Liver (tissue), 9 donors: ENCODE data around the gene PLCD3. TPM values are rescaled to one million over a fixed set of nuclear protein-coding genes. Genes with fewer than 3 reads are reported as not detected.

Experiments
- DNase-seq: peaks from one replicate; pipeline ENCODE4 v3.0.0-alpha.2; 2017; ENCODE audit warnings: low spot score
- H3K27ac ChIP-seq, 2 donors: one replicate each; pipeline ENCODE4 v1.7.0; 2013; ENCODE audit warnings: inconsistent platforms in 2 of 2, low read length in 2 of 2, control low read depth in 1 of 2, low read depth in 1 of 2, mild to moderate bottlenecking in 1 of 2
- H3K27me3 ChIP-seq, 4 donors: one replicate each; pipeline versions ENCODE4 v1.6.1 to v1.7.0; 2013; ENCODE audit warnings: low read length in 3 of 4, inconsistent platforms in 1 of 4, mild to moderate bottlenecking in 1 of 4, moderate library complexity in 1 of 4; ENCODE audit not compliant: control insufficient read depth in 4 of 4, insufficient read depth in 4 of 4
- H3K36me3 ChIP-seq, 4 donors: one replicate each; pipeline versions ENCODE4 v1.6.1 to v1.7.0; 2013; ENCODE audit warnings: low read length in 3 of 4, mild to moderate bottlenecking in 3 of 4, low read depth in 1 of 4, moderate library complexity in 1 of 4; ENCODE audit not compliant: control insufficient read depth in 4 of 4, insufficient read depth in 3 of 4
- H3K4me1 ChIP-seq, 4 donors: one replicate each; pipeline versions ENCODE4 v1.6.1 to v1.7.0; 2013; ENCODE audit warnings: low read length in 3 of 4, mild to moderate bottlenecking in 3 of 4, moderate library complexity in 1 of 4; ENCODE audit not compliant: control insufficient read depth in 4 of 4, insufficient read depth in 4 of 4
- H3K4me3 ChIP-seq, 3 donors: one replicate each; pipeline versions ENCODE4 v1.6.1 to v1.7.0; 2013; ENCODE audit warnings: low read length in 3 of 3, control low read depth in 1 of 3, low read depth in 1 of 3, mild to moderate bottlenecking in 1 of 3
- H3K9ac ChIP-seq, 2 donors: one replicate each; pipeline ENCODE4 v1.7.0; 2013; ENCODE audit warnings: low read length in 2 of 2, mild to moderate bottlenecking in 2 of 2, moderate library complexity in 2 of 2, control low read depth in 1 of 2, low read depth in 1 of 2
- H3K9me3 ChIP-seq, 4 donors: one replicate each; pipeline versions ENCODE4 v1.6.1 to v1.7.0; 2013; ENCODE audit warnings: low read length in 3 of 4; ENCODE audit not compliant: control insufficient read depth in 4 of 4
- CTCF ChIP-seq: fragments of 150-350 bp; IDR thresholded peaks from 2 replicates; pipeline ENCODE4 v1.5.1; 2017; ENCODE audit warnings: improper control_type of control experiment, low read depth, low read length; ENCODE audit not compliant: missing input control
- EGR1 ChIP-seq, 2 donors: IDR thresholded peaks; 2 replicates each; pipeline ENCODE4 v1.6.1; 2016 to 2018; ENCODE audit warnings: antibody characterized with exemption in 2 of 2, low read depth in 2 of 2
- GABPA ChIP-seq, 2 donors: IDR thresholded peaks in 1 of 2; conservative IDR thresholded peaks in 1 of 2; 2 replicates each; pipeline ENCODE4 v1.6.1; 2016; ENCODE audit warnings: antibody characterized with exemption in 2 of 2, mild to moderate bottlenecking in 1 of 2, moderate library complexity in 1 of 2
- HNF4G ChIP-seq: IDR thresholded peaks from 2 replicates; pipeline ENCODE4 v1.6.1; 2016; ENCODE audit warnings: antibody characterized with exemption
- NR2F2 ChIP-seq: IDR thresholded peaks from 2 replicates; pipeline ENCODE4 v1.6.1; 2016; ENCODE audit warnings: antibody characterized with exemption
- YY1 ChIP-seq: IDR thresholded peaks from 2 replicates; pipeline ENCODE4 v1.6.1; 2016; ENCODE audit warnings: antibody characterized with exemption, mild to moderate bottlenecking
- WGBS: extraction: QIAGEN DNeasy Blood & Tissue Kit; methylation state at CpG from one replicate; pipeline ENCODE4 v1.1.7; 2013; 5-methylcytosine and 5-hydroxymethylcytosine counted together
- polyA plus RNA-seq, 2 donors: library from polyadenylated mRNA; stranded (reverse) in 1 of 2; unstranded in 1 of 2; fragments of 200-250 nt in 1 of 2; fragments of >200 nt in 1 of 2; fragmentation: Nextera tagmentation in 1 of 2; extraction: Ambion mirVana in 1 of 2; gene quantifications; one replicate each; pipeline versions ENCODE4 v1.2.1 to v1.2.3, GENCODE V29; 2013 to 2015
- total RNA-seq, 2 donors: library from RNA; depleted of rRNA; stranded (reverse); fragments of >200 nt; gene quantifications; one replicate each; pipeline ENCODE4 v1.2.3, GENCODE V29; 2014
- TF ChIP-seq, protein P1 (sequence below): IDR thresholded peaks from 2 replicates; pipeline ENCODE4 v1.6.1; 2016; ENCODE audit warnings: antibody characterized with exemption
- TF ChIP-seq, protein P2 (sequence below): IDR thresholded peaks from 2 replicates; pipeline ENCODE4 v1.6.1; 2016; ENCODE audit warnings: antibody characterized with exemption
- TF ChIP-seq, protein P3 (sequence below): IDR thresholded peaks from 2 replicates; pipeline ENCODE4 v1.6.1; 2016; ENCODE audit warnings: antibody characterized with exemption, mild to moderate bottlenecking
- donor health status: healthy.
- donor health status: healthy.
- donor health status: healthy.
- donor health status: healthy.
- donor health status: healthy.

PLCD3 gene
- total and polyA plus RNA-seq, 4 donors: 0.28 to 2.3 (median 1.4) TPM

- no peak for DNase-seq
- H3K9me3 ChIP-seq: no peaks in the 10 kb centered on the region
- peaks cover 2 to 9% (median 7%) of the 10 kb centered on the region in 4 donors for H3K36me3 ChIP-seq
- no peaks in the 10 kb centered on the region for H3K27me3 ChIP-seq
- 84% methylated on average over 13 of the region's 13 CpGs for WGBS
- H3K4me1 ChIP-seq: peaks cover 8 to 53% (median 39%) of the 10 kb centered on the region in 4 donors
- no peak overlapping the region for H3K9ac ChIP-seq
- no peak for TF ChIP-seq GABPA (IDR thresholded peaks at IDR 0.05 in 1 of 2, conservative IDR thresholded peaks at IDR 0.05 in 1 of 2)
- TF ChIP-seq NR2F2: peak; percentile 29
- TF ChIP-seq, protein P1, sequence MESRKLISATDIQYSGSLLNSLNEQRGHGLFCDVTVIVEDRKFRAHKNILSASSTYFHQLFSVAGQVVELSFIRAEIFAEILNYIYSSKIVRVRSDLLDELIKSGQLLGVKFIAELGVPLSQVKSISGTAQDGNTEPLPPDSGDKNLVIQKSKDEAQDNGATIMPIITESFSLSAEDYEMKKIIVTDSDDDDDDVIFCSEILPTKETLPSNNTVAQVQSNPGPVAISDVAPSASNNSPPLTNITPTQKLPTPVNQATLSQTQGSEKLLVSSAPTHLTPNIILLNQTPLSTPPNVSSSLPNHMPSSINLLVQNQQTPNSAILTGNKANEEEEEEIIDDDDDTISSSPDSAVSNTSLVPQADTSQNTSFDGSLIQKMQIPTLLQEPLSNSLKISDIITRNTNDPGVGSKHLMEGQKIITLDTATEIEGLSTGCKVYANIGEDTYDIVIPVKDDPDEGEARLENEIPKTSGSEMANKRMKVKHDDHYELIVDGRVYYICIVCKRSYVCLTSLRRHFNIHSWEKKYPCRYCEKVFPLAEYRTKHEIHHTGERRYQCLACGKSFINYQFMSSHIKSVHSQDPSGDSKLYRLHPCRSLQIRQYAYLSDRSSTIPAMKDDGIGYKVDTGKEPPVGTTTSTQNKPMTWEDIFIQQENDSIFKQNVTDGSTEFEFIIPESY: no peak
- H3K4me3 ChIP-seq: no peak overlapping the region
- H3K27ac ChIP-seq: peak overlapping the region; percentile 77 to 85
These were observed 10.9 kb upstream of the PLCD3 start for GRCh38 chr17:45143094-45143670.

DNA sequence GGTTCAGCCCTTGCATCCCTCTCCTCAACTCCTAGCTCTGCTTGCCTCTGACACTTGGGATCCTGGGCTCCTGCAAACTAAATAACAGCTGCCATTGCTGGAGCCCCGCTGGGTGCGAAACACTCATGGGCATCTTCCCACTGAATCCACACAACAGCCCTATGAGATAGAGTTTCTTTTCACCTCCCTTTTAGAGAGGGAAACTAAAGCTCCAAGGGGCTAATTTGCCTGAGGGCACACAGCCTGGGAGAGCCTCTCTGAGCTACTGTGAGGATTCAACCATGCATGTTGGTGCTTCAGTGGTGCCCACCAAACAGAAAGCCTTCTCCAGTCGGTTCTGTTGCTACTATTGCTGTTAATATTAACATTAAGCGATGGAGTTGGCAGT lies 7.2 kb upstream of the PLCD3 start:
- H3K27ac ChIP-seq: no peak overlapping the region
- 81% methylated on average over 4 of the region's 4 CpGs for WGBS
- H3K4me1 ChIP-seq: peaks cover 9 to 59% (median 39%) of the 10 kb centered on the region in 4 donors
- peaks cover 2 to 9% (median 7%) of the 10 kb centered on the region in 4 donors for H3K36me3 ChIP-seq
- H3K9ac ChIP-seq: no peak overlapping the region
- TF ChIP-seq HNF4G: no peak
- TF ChIP-seq, protein P2, sequence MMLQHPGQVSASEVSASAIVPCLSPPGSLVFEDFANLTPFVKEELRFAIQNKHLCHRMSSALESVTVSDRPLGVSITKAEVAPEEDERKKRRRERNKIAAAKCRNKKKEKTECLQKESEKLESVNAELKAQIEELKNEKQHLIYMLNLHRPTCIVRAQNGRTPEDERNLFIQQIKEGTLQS: no peak
- TF ChIP-seq YY1: no peak
- no peak for TF ChIP-seq EGR1 (IDR thresholded peaks at IDR 0.05; ENCODE audit: low read depth in 2 of 2)
- TF ChIP-seq, protein P3, sequence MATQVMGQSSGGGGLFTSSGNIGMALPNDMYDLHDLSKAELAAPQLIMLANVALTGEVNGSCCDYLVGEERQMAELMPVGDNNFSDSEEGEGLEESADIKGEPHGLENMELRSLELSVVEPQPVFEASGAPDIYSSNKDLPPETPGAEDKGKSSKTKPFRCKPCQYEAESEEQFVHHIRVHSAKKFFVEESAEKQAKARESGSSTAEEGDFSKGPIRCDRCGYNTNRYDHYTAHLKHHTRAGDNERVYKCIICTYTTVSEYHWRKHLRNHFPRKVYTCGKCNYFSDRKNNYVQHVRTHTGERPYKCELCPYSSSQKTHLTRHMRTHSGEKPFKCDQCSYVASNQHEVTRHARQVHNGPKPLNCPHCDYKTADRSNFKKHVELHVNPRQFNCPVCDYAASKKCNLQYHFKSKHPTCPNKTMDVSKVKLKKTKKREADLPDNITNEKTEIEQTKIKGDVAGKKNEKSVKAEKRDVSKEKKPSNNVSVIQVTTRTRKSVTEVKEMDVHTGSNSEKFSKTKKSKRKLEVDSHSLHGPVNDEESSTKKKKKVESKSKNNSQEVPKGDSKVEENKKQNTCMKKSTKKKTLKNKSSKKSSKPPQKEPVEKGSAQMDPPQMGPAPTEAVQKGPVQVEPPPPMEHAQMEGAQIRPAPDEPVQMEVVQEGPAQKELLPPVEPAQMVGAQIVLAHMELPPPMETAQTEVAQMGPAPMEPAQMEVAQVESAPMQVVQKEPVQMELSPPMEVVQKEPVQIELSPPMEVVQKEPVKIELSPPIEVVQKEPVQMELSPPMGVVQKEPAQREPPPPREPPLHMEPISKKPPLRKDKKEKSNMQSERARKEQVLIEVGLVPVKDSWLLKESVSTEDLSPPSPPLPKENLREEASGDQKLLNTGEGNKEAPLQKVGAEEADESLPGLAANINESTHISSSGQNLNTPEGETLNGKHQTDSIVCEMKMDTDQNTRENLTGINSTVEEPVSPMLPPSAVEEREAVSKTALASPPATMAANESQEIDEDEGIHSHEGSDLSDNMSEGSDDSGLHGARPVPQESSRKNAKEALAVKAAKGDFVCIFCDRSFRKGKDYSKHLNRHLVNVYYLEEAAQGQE: no peak
- no peak for TF ChIP-seq CTCF
- TF ChIP-seq, protein P1: no peak
- H3K9me3 ChIP-seq: no peaks in the 10 kb centered on the region
- no peaks in the 10 kb centered on the region for H3K27me3 ChIP-seq
- DNase-seq: no peak
- H3K4me3 ChIP-seq: no peak overlapping the region
